Activated CD8-positive, alpha-beta memory T cell treated with anti-CD3 and anti-CD28 coated beads, Interleukin-2, amount 50 U/mL, for 4 hours (primary cell): ENCODE data around the gene PERM1.
"Not testable (repeated sequence)": the region's sequence is repeated elsewhere in the genome, so short reads cannot be mapped to it uniquely, and the experiment has no call there.

Source experiments
- DNase-seq: peaks from one replicate; pipeline ENCODE4 v3.0.0-alpha.2; 2020

Gene PERM1

DNA sequence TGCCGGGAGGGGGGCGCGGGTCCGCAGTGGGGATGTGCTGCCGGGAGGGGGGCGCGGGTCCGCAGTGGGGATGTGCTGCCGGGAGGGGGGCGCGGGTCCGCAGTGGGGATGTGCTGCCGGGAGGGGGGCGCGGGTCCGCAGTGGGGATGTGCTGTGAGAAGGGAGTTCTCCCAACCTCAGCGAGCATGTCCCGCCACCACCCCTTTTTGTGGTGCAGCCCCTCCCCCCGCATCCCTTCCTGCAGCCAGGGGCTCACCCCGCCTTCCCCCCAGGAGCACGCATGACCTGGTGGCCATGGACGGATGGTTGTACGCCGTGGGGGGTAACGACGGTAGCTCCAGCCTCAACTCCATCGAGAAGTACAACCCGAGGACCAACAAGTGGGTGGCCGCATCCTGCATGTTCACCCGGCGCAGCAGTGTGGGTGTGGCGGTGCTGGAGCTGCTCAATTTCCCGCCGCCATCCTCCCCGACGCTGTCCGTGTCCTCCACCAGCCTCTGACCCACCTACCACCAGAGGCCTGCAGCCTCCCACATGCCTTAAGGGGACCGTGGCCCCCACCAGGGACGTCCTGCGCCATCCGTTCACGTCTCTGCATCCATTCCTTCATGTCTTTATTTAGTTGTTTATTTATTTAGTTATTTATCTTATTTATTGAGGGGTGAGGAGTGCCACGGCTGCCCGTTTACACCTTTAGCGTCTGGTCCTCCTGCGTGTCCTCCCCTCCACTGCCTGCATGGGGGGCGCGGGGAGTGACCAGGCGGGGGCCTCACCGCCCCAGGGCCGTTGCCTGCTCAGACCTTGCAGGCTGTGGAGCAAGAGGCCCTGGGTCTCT is 17.0 kb downstream of the PERM1 start:
- no peak for DNase-seq

DNA sequence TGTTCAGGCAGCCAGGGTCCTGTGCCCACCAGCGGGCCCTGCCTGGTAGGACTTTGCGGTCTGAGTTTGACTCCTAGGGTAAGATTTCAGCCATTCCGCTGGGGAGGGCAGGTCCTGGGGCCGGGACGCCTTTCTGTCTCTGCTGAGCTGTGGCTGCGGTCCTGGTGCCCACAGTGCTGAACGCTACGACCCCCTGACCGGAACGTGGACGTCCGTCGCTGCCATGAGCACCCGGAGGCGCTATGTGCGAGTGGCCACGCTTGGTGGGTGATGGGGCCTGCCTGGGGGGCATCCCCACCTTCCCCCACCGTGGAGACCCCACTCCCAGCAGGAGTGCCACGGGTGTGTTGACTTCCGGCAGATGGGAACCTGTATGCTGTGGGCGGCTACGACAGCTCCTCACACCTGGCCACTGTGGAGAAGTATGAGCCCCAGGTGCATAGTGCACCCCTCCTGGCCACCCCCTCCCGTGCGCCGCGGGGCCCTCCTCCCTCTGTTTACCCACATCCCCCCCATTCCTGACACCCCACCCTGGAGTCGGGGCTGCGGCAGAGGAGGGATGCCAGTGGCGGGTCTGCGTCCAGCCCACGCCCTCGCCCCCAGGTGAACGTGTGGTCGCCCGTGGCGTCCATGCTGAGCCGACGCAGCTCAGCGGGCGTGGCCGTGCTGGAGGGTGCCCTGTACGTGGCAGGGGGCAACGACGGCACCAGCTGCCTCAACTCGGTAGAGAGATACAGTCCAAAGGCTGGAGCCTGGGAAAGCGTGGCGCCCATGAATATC is 18.0 kb downstream of the PERM1 start:
- DNase-seq: no peak

DNA sequence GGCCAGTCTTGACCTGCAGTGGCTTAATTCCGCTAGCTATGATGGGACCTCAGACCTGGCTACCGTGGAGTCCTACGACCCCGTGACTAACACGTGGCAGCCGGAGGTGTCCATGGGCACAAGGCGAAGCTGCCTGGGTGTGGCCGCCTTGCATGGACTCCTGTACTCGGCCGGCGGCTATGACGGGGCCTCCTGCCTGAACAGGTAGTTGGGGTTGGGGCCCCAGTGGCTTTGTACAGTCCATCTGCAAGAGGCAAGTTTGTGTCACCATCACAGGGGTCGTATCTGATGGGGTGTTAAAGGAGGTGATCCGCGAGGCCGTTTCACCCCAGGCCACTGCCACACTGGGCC is 18.6 kb downstream of the PERM1 start:
- no peak for DNase-seq

DNA sequence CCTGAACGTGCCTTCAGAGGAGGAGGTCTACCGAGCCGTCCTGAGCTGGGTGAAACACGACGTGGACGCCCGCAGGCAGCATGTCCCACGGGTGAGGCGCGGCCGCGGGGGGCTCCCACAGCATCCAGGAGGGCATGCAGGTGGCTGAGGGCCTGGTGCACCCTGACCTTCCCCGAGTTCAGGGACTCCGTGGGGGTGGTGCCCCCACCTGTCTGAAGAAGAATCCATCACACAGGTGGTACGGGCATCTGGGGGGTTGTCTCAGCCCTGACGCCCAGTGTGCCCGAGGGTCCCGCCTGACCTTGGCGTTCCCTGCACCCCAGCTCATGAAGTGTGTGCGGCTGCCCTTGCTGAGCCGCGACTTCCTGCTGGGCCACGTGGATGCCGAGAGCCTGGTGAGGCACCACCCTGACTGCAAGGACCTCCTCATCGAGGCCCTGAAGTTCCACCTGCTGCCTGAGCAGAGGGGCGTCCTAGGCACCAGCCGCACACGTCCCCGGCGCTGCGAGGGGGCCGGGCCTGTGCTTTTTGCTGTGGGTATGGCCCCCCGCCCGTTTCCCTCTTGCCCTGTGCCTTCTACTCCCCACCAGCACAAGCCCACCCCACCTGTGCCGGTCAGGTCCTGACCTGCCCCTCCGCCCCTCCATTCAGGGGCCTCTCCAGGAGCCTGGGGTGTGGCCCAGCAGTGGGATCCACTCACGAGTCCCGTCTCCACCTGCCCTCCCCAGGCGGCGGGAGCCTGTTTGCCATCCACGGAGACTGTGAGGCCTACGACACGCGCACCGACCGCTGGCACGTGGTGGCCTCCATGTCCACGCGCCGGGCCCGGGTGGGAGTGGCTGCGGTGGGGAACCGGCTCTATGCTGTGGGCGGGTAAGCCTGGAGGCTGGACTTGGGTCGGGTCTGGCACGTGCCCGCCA is 19.3 kb downstream of the PERM1 start:
- no peak for DNase-seq

DNA sequence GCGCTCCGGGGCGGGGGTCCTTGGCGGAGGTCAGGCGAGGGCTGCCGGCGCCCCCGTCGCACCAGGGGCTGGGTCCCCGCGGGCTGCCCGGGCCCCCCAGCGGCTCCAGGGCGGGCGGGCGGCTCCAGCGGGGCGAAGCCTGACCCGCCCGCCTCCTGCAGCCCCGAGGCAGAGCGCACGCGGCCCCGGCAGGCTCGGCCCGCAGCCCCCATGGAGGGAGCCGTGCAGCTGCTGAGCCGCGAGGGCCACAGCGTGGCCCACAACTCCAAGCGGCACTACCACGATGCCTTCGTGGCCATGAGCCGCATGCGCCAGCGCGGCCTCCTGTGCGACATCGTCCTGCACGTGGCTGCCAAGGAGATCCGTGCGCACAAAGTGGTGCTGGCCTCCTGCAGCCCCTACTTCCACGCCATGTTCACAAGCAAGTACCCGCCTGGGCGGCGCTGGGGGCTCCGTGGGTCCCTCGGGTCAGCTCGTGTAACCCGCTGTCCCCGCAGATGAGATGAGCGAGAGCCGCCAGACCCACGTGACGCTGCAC is 20.7 kb downstream of the PERM1 start:
- no peak for DNase-seq

DNA sequence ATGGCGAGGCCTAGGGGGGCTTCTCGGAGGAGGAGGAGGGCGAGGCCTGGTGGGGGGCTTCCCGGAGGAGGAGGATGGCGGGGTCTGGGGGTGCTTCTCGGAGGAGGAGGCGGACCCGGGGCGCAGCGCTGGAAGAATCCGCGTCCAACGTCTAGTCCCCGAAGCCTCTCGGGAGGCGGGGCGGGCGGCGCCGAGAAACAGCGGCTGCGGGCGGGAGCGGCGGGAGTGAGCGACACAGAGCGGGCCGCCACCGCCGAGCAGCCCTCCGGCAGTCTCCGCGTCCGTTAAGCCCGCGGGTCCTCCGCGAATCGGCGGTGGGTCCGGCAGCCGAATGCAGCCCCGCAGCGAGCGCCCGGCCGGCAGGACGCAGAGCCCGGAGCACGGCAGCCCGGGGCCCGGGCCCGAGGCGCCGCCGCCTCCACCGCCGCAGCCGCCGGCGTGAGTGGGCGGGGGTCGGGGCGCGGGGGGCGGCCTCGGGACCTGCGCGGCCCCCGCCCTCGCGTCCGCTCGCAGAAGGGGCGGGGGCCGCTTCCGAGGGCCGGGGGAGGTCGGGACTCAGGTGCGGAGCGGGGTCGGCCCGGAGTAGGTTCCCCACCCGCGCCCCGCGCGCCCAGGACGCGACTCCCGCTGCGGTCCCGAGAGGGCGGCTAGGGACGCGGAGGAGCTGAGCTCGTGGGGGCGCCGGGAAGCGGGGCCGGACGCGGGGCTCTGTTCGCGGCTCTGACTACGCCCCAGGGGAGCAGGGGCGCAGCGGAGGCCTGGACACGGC is 21.3 kb downstream of the PERM1 start, which contains the start of gene KLHL17:
KLHL17 (plus strand) TSS at position 222 of the 769 bp plus-strand sequence; CDS start at position 332, 110 bp downstream.
- DNase-seq: peak; percentile 81

DNA sequence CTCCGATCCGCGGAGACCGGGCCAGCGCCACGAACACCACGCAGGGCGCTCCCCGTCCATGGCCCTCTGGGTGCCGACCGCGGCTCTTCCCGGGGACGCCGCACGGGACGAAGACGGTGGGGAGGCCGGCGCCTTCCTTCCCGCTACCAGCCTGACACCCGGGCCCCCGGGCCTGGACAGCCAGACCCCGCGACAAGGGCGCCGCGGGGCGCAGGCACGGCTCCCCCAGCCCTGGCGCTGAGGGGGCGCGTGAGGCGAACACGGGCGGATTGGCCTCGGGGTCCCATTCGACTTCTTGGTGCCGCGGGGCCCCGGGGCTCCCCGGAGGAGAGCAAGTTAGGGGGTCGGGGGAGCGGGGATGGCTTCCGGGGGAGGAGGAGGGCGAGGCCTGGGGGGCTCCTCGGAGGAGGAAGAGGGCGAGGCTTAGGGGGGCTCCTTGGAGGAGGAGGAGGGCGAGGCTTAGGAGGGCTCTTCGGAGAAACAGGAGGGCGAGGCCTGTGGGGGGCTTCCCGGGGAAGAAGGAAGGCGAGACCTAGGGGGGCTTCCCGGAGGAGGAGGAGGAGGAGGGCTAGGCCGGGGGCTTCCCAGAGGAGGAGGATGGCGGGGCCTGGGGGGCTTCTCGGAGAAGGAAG is 22.0 kb downstream of the PERM1 start:
- no peak for DNase-seq

DNA sequence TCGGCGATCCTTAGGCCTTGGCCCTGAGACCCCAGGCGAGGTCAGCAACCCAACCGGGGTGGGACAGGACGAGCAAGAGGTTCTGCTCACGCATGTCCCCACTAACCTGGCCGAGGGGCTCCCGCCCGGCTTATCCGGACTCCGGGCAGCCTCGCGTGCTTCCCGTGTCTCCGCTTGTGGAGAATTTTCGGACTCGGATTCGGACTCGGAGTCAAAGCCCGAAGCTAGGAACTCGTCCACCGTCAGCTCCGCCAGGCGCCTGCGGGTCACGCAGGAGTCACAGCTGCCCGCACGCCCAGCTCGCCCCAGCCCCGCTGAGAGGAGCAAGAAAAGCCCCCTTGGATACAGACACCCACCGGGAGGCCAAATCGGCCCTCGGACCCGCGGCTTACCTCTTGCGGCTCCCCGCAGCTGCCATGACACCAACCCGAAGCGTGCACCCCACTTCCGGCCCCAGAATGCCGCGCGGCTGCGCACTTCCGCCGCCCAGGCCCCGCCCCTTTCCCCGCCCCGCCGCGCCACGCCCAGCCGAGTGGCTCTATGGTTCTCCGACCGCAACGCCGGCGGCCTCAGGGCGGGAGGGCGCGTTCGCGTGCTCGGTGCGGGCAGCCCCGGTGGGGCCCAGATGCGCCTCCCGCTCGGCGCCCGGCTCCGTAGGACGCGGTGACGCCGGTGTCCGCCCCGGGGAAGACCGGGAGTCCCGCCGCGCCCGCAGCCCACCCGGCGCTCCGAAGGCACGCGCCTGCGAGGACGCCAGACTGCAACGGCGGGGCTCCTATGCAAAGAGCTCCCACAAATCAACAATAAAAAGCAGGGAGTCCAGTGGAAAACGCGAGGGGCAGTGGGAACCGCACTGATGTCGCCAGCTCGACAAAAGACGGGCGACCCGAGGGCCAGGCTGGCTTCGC is 22.8 kb downstream of the PERM1 start, which contains the start of gene NOC2L:
NOC2L (minus strand) TSS at position 434 of the 908 bp plus-strand sequence; CDS start at position 418, 16 bp downstream.
- peak; percentile 97 for DNase-seq

DNA sequence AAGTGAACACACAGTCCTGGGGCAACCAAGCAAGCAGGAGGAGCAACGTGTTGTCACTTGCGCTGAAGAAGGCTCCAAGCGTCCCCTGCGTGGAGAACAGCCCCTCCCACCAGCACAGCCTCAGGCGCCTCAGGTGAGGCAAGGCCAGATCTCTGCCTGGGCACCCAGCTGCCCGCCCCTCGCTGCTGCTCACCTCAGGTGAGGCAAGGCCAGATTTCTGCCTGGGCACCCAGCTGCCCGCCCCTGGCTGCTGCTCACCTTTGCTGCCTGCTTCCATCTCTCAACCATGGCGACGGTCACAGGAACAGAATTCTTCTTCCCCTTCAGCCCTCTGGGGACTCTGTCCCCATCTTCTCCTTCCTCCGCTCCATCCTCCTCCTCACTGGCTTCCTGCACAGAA is 25.3 kb downstream of the PERM1 start:
- no peak for DNase-seq

DNA sequence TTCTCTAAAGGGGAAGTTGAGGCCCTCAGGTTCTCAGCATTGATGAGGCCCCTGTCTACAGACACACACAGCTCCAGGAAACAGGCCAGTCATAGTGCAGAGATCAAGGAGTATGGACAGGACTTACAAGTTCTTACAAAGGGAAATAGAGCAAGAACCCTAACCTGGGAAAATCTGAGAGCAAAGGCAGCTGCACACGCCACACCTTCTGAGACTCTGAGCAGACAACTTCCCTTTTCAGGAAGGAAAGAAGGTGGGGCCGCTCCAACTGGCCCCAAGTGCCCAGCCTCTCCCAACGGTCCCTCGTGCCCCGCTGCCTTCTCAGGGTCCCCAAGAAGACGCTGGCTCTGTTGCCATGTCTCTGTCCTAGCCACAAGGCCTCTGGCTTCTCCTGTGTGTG is 26.4 kb downstream of the PERM1 start:
- no peak for DNase-seq

DNA sequence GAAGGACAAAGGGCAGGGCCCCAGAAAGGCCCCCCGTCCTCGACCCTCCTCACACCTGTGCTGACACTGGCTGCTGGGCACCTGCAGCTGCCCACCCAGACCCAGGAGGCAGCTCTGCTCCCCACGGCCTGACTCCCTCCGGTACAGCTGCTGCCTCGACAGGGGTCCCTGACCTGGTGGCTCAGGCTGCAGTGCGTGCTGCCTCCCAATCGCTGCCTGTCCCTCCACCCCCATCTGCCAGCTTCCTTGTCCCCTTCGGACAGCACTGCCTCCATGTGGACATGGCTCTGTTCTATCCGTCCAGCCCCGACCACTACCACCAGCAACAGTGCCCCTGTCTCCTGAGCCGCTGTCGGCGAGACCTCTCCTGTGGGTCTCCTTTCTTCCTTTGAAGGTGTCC is 27.0 kb downstream of the PERM1 start:
- DNase-seq: no peak

DNA sequence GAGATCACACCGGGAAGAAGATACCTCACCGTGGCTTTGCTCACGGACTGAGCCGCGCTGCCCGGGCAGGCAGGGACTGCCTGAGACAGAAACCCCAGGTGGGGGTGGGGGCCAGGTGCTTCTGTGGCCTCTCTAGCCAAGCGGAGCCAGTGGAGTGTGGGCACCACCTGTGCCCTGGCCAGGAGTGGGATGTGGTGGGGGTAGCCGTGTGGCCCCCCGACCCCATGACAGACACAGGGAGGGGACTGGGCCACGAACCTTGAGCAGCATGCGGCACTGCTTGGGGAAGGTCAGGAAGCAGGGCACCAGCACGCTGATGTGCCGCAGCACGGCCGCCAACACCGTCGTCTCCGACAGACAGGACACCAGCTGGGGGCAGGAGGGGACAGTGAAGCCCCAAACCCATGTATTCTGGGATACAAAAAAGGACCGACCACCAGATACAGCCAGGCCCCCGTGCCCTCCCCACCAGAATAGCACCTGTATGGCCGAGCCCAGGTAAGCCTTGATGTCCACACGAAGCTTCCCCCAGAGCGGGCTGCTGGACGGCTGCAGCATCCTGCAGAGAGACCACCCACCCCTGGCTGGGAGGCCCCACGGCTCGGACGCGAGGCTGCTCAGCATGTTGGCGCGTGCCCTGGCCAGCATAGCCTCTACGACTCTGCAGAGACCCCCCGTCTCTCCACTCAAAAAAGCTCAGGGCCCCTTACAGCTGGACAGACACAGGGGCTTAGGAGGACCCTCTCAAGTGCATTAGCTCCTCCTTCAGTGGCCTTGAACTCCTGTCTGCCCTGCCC is 28.2 kb downstream of the PERM1 start:
- DNase-seq: no peak

DNA sequence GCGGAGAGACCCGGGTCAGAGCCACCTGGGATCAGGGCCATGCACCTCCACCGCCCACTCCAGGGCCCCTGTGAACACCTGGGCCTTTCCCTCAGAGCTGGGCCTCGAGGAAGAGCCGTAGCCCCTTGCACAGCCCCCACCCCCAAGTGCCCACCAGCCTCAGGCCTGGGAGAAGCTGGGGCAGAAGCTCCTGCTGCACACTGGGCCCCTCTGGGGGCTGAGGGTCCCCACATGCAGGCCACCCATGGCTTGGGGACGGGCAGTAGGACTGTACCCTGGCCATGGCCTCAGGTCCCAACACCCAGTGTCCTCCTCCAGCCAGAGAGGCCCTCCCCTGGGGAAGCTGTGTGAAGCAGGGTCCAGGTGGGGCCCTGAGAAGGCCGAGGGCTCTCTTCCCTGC is 29.3 kb downstream of the PERM1 start:
- DNase-seq: no peak

DNA sequence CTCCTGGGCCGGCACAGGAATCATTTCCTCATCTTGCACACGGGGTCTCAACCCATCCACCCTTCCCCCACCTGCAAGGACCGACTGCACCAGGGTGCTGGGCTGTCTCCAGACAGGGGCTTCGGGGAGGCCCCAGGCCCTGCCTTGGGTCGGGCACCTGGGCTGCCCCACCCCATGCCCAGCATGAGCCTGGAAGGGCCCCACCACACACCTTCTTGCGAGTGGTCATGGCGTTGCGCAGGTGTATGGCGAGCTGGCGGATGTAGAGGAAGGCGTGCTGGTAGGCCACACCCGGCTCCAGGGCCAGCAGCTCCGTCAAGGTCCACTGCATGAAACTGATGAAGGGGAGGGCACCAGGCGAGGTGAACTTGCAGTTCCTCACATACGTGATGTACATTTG is 29.7 kb downstream of the PERM1 start:
- DNase-seq: no peak

DNA sequence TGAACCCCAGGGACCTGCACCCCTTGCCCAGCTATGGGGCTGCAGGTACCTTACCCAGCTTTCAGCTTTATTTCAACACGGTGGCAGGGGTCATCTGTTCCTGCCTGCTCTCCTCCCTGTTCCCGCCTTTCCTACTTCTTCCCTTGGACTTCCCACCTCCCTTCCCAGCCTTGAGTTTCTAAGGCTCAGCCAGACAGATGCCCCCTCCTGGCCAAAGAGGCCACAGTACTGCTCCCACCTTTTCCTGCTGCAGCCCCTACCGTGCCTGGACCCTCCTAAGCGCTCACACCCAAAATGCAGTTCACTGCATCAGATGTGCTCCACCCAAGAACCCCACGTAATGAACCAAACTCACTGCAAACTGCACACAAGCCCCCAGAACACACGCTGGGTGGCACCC is 30.5 kb downstream of the PERM1 start:
- DNase-seq: no peak

DNA sequence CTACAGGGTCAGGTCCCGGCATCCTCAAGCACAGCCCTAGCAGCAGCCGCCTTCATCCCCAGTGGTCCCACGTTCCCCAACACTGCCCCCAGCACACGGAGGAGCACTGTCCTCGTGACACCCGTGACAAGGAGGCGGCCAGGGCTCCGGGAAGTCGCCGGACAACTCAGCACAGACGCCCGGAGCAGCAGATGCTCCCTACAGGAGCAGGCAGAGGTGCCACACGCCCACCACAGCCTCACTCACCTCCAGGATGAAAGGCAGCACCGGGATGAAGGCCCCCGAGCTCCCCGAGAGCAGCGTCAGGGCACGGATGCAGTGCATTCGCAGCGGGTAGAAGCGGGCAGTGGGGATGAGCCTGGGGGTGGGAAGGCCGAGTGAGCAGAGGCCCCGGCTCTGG is 31.0 kb downstream of the PERM1 start:
- no peak for DNase-seq

DNA sequence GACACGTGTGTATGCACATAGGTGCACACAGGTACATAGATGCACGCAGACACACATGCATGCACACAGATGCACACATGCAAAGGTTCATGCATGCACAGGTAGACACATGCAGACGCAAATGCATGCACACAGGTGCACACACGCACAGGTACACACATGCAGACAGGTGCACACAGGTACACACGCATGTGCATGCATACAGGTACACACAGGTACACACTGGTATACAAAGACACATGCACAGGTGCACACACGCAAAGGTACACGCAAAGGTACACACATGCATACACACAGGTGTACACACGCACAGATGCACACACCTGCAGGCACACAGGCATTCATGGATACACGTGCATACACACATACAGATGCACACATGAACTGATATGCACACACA is 31.6 kb downstream of the PERM1 start:
- DNase-seq: no peak

DNA sequence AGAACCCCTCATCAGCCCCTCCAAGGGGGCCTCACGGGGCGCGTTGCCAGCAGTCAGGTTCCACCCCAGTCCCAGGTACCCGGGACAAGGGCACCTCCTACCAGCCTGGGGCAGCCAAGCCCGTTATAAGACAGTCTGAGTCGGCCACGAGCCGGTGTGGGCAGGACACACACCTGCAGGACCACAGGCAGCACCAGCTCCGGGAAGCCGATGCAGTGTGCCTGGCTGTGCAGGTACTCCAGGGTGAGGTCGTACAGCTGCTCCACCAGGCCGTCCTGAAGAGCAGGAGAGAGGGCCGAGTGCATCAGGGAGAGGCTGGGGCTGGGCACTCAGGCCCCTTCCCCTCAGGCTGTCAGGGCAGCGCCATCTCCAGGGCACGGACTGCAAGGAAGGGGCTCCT is 33.9 kb downstream of the PERM1 start:
- no peak for DNase-seq

DNA sequence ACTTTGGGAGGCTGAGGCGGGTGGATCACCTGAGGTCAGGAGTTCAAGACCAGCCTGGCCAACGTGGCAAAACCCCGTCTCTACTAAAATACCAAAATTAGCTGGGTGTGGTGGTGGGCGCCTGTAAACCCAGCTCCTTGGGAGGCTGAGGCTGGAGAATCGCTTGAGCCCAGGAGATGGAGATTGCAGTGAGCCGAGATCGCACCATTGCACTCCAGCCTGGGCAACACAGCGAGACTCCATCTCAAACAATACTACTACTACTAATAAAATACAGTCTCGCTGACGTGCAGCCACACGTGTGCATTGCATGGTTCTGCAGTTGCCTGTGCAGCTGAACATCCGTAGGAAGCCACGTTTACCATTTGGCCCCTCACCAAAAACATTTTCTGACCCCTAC is 35.1 kb downstream of the PERM1 start:
- DNase-seq: not testable (repeated sequence)
